OCI-LY7 (cell line): ENCODE data around the gene DKK3.

Experiments used
- CTCF ChIP-seq: fragments of 200-600 bp; sonication (generic); conservative IDR thresholded peaks from 2 replicates; pipeline ENCODE4 v1.5.1; 2014; ENCODE audit warnings: mild to moderate bottlenecking, antibody characterized with exemption, low read length, moderate library complexity, mixed read lengths
- EZH2phosphoT487 ChIP-seq: fragments of 200-600 bp; sonication (generic); IDR thresholded peaks from 2 replicates; pipeline ENCODE4 v1.6.1; 2018; ENCODE audit warnings: low read depth, borderline replicate concordance, mild to moderate bottlenecking, mixed run types, antibody characterized with exemption, low read length, moderate library complexity, mixed read lengths

GRCh38 chr11:11965656-11966353, 42.6 kb downstream of the DKK3 start:
- no peak for TF ChIP-seq CTCF
- no peak for TF ChIP-seq EZH2phosphoT487
